ENCODE results near the gene MPIG6B. TPM values are rescaled to one million over a fixed set of nuclear protein-coding genes. Genes with fewer than 3 reads are reported as not detected.
A peak's percentile ranks its signal among the peaks of the same experiment; 100 is the strongest.

MPIG6B gene
- total and polyA plus RNA-seq, 2 experiments from 2014 or later = not detected

- H3K27me3 ChIP-seq (replicated peaks; ENCODE audit: insufficient read depth) = no peaks in the 10 kb centered on the region
- 13% methylated on average over 17 of the region's 17 CpGs for whole genome bisulfite sequencing, 2 experiments (ENCODE audit: low coverage in 1 of 2, low lambda C conversion rate in 2 of 2, missing lambda C conversion rate in 2 of 2)
- H3K27ac ChIP-seq = peak within 1 kb of the TSS; percentile 69
- peak; percentile 93 for DNase-seq
- H3K79me2 ChIP-seq (ENCODE audit: insufficient read depth) = no peaks in the 10 kb centered on the region
- H3K4me2 ChIP-seq (ENCODE audit: unreplicated experiment) = peak within 1 kb of the TSS; percentile 91
- H3F3A ChIP-seq (ENCODE audit: insufficient read depth) = peaks cover 29% of the 10 kb centered on the region
- in situ Hi-C loops (cut with MboI) = no loop called here
- no peaks in the 10 kb centered on the region for H3K9me3 ChIP-seq (ENCODE audit: low read depth)
- no peaks in the 10 kb centered on the region for H3K9me2 ChIP-seq (ENCODE audit: insufficient read depth)
- H4K20me1 ChIP-seq (ENCODE audit: insufficient read depth) = no peaks in the 10 kb centered on the region
- H2AFZ ChIP-seq = peak within 1 kb of the TSS; percentile 93
- H3K9ac ChIP-seq = peak within 1 kb of the TSS; percentile 79
- H3K4me3 ChIP-seq = peak within 1 kb of the TSS; percentile 79
- TF ChIP-seq EZH2 (IDR thresholded peaks at IDR 0.05; ENCODE audit: insufficient read depth, poor library complexity, severe bottlenecking) = no peak
- no peak for TF ChIP-seq EZH2phosphoT487 (IDR thresholded peaks at IDR 0.05; ENCODE audit: insufficient read depth, low read depth)
- H3K36me3 ChIP-seq (ENCODE audit: low read depth) = no peaks in the 10 kb centered on the region
- H3K4me1 ChIP-seq (ENCODE audit: insufficient read depth) = peaks cover 9% of the 10 kb centered on the region; the same call in 1 of the 2 replicates
These were observed 42.7 kb upstream of the MPIG6B start, which contains the start of gene LY6G5C for GRCh38 chr6:31680226-31681134. TSS of gene LY6G5C (minus strand) at chr6:31681067. CDS start at chr6:31680373, 694 bp downstream.

GRCh38 chr6:31681135-31681671, 42.0 kb upstream of the MPIG6B start:
- Histone ChIP-seq H3K27ac (peak overlapping the region; percentile 69), H3K9me3 (ENCODE audit: low read depth) (no peaks in the 10 kb centered on the region), H2AFZ (peak overlapping the region; percentile 93), H3K4me2 (ENCODE audit: unreplicated experiment) (peak overlapping the region; percentile 91), H3K4me1 (ENCODE audit: insufficient read depth) (peaks cover 9% of the 10 kb centered on the region; the same call in 1 of the 2 replicates), H3K36me3 (ENCODE audit: low read depth) (no peaks in the 10 kb centered on the region; the same call in 1 of the 2 replicates), H3K9ac (peak overlapping the region; percentile 79), H3K79me2 (ENCODE audit: insufficient read depth) (no peaks in the 10 kb centered on the region), H3K9me2 (ENCODE audit: insufficient read depth) (no peaks in the 10 kb centered on the region), H3F3A (ENCODE audit: insufficient read depth) (peaks cover 29% of the 10 kb centered on the region), H4K20me1 (ENCODE audit: insufficient read depth) (no peaks in the 10 kb centered on the region), H3K27me3 (replicated peaks; ENCODE audit: insufficient read depth) (no peaks in the 10 kb centered on the region), H3K4me3 (peak overlapping the region; percentile 79)
- in situ Hi-C loops (cut with MboI) = no loop called here
- TF ChIP-seq EZH2 (IDR thresholded peaks at IDR 0.05; ENCODE audit: insufficient read depth, poor library complexity, severe bottlenecking) (no peak), EZH2phosphoT487 (IDR thresholded peaks at IDR 0.05; ENCODE audit: insufficient read depth, low read depth) (no peak)
- DNase-seq = peak; percentile 79
- 2% methylated on average over 38 of the region's 40 CpGs for WGBS, 2 experiments (ENCODE audit: low coverage in 1 of 2, low lambda C conversion rate in 2 of 2, missing lambda C conversion rate in 2 of 2)

GRCh38 chr6:31683591-31683990, 39.6 kb upstream of the MPIG6B start:
- H3K9ac ChIP-seq = no peak overlapping the region
- WGBS, 2 experiments (ENCODE audit: low coverage in 1 of 2, low lambda C conversion rate in 2 of 2, missing lambda C conversion rate in 2 of 2) = 94 to 95% methylated on average over 9 to 13 of the region's 13 CpGs
- TF ChIP-seq EZH2phosphoT487 (IDR thresholded peaks at IDR 0.05; ENCODE audit: insufficient read depth, low read depth) (no peak), EZH2 (IDR thresholded peaks at IDR 0.05; ENCODE audit: insufficient read depth, poor library complexity, severe bottlenecking) (no peak)

GRCh38 chr6:31686483-31686882, 36.7 kb upstream of the MPIG6B start:
- peaks cover 4% of the 10 kb centered on the region; the same call in 1 of the 2 replicates for H3K36me3 ChIP-seq (ENCODE audit: low read depth)
- no peak overlapping the region for H2AFZ ChIP-seq
- no peak overlapping the region for H3K4me2 ChIP-seq (ENCODE audit: unreplicated experiment)
- 76 to 84% methylated on average over 5 of the region's 5 CpGs for WGBS, 2 experiments (ENCODE audit: low coverage in 1 of 2, low lambda C conversion rate in 2 of 2, missing lambda C conversion rate in 2 of 2)
- no peak overlapping the region for H3K9ac ChIP-seq
- H3K79me2 ChIP-seq (ENCODE audit: insufficient read depth) = no peaks in the 10 kb centered on the region
- no peaks in the 10 kb centered on the region for H4K20me1 ChIP-seq (ENCODE audit: insufficient read depth)
- TF ChIP-seq EZH2 (IDR thresholded peaks at IDR 0.05; ENCODE audit: insufficient read depth, poor library complexity, severe bottlenecking) (no peak), EZH2phosphoT487 (IDR thresholded peaks at IDR 0.05; ENCODE audit: insufficient read depth, low read depth) (no peak)
- H3K4me1 ChIP-seq (ENCODE audit: insufficient read depth) = peaks cover 4% of the 10 kb centered on the region; the same call in 1 of the 2 replicates
- H3K27ac ChIP-seq = no peak overlapping the region
- no peak overlapping the region for H3K4me3 ChIP-seq
- H3K9me2 ChIP-seq (ENCODE audit: insufficient read depth) = no peaks in the 10 kb centered on the region
- no peaks in the 10 kb centered on the region for H3K27me3 ChIP-seq (replicated peaks; ENCODE audit: insufficient read depth)
- in situ Hi-C loops (cut with MboI) = no loop called here
- no peaks in the 10 kb centered on the region for H3K9me3 ChIP-seq (ENCODE audit: low read depth)
- peaks cover 7% of the 10 kb centered on the region; the same call in 1 of the 2 replicates for H3F3A ChIP-seq (ENCODE audit: insufficient read depth)
- no peak for DNase-seq

More at GRCh38 chr6:31683591-31683990, 39.6 kb upstream of the MPIG6B start:
- Histone ChIP-seq H3K79me2 (ENCODE audit: insufficient read depth) (no peaks in the 10 kb centered on the region), H3K36me3 (ENCODE audit: low read depth) (peaks cover 4% of the 10 kb centered on the region; the same call in 1 of the 2 replicates), H3K9me2 (ENCODE audit: insufficient read depth) (no peaks in the 10 kb centered on the region), H3K4me2 (ENCODE audit: unreplicated experiment) (no peak overlapping the region), H3K27ac (no peak overlapping the region), H3F3A (ENCODE audit: insufficient read depth) (peaks cover 14% of the 10 kb centered on the region; the same call in 1 of the 2 replicates), H3K4me3 (no peak overlapping the region), H3K27me3 (replicated peaks; ENCODE audit: insufficient read depth) (no peaks in the 10 kb centered on the region), H2AFZ (no peak overlapping the region), H3K4me1 (ENCODE audit: insufficient read depth) (peaks cover 9% of the 10 kb centered on the region; the same call in 1 of the 2 replicates), H4K20me1 (ENCODE audit: insufficient read depth) (no peaks in the 10 kb centered on the region), H3K9me3 (ENCODE audit: low read depth) (no peaks in the 10 kb centered on the region)
- no peak for DNase-seq
- in situ Hi-C loops (cut with MboI) = no loop called here

Measured in GM23248 (cell line).